Osteoblast (primary cell): ENCODE results near the gene TRIM42. TPM values are rescaled to one million over a fixed set of nuclear protein-coding genes. Genes with fewer than 3 reads are reported as not detected.

Source experiments
- DNase-seq: peaks from one replicate; pipeline ENCODE4 v3.0.0; 2011; ENCODE audit warnings: low spot score, mixed read lengths; ENCODE audit not compliant: insufficient read length; ENCODE audit errors: missing footprints
- H2AFZ ChIP-seq: 2 replicates; pipeline ENCODE4 v1.6.0; 2011; ENCODE audit warnings: mild to moderate bottlenecking, low read length
- H3K27ac ChIP-seq: 2 replicates; pipeline ENCODE4 v1.5.1; 2011; ENCODE audit warnings: mild to moderate bottlenecking, low read depth, low read length, moderate library complexity
- H3K27me3 ChIP-seq: 2 replicates; pipeline ENCODE4 v1.6.0; 2012; ENCODE audit warnings: mild to moderate bottlenecking, control low read depth, inconsistent platforms, low read length, moderate library complexity; ENCODE audit not compliant: insufficient read depth
- H3K36me3 ChIP-seq: 2 replicates; pipeline ENCODE4 v1.5.1; 2011; ENCODE audit warnings: mild to moderate bottlenecking, low read length, control low read depth, moderate library complexity; ENCODE audit not compliant: insufficient read depth
- H3K4me1 ChIP-seq: 2 replicates; pipeline ENCODE4 v1.5.1; 2011; ENCODE audit warnings: mild to moderate bottlenecking, low read length, control low read depth, moderate library complexity; ENCODE audit not compliant: insufficient read depth
- H3K4me2 ChIP-seq: 2 replicates; pipeline ENCODE4 v1.6.0; 2011; ENCODE audit warnings: mild to moderate bottlenecking, low read length; ENCODE audit not compliant: insufficient read depth
- H3K4me3 ChIP-seq: fragments of 200-600 bp; sonication (generic); 3 replicates; pipeline ENCODE4 v1.5.1; 2012; ENCODE audit warnings: mild to moderate bottlenecking, low read length, inconsistent platforms; ENCODE audit not compliant: insufficient read depth
- H3K79me2 ChIP-seq: 2 replicates; pipeline ENCODE4 v1.6.0; 2012; ENCODE audit warnings: mild to moderate bottlenecking, low read length, control low read depth, inconsistent platforms; ENCODE audit not compliant: insufficient read depth
- H3K9me3 ChIP-seq: 2 replicates; pipeline ENCODE4 v1.5.1; 2011; ENCODE audit warnings: low read depth, low read length, control low read depth
- H4K20me1 ChIP-seq: 2 replicates; pipeline ENCODE4 v1.6.0; 2012; ENCODE audit warnings: mild to moderate bottlenecking, low read length, control low read depth; ENCODE audit not compliant: insufficient read depth
- CTCF ChIP-seq: IDR thresholded peaks from 2 replicates; pipeline ENCODE4 v1.5.1; 2011; ENCODE audit warnings: mild to moderate bottlenecking, low read depth, low read length, moderate library complexity; ENCODE audit errors: extremely low read depth
- total RNA-seq: library from RNA; depleted of rRNA; stranded (reverse); fragments of >200 nt; gene quantifications from 2 replicates; pipeline ENCODE4 v1.2.3, GENCODE V29; 2012

Gene TRIM42
- total RNA-seq, 1 donor = not detected

- Histone ChIP-seq H3K27ac (no peak overlapping the region), H3K79me2 (no peaks in the 10 kb centered on the region), H3K27me3 (no peaks in the 10 kb centered on the region), H3K9me3 (no peaks in the 10 kb centered on the region), H3K4me3 (no peak overlapping the region), H3K36me3 (no peaks in the 10 kb centered on the region), H3K4me1 (no peaks in the 10 kb centered on the region), H2AFZ (no peak overlapping the region), H3K4me2 (no peak overlapping the region), H4K20me1 (no peaks in the 10 kb centered on the region)
- no peak for DNase-seq
- no peak for TF ChIP-seq CTCF
These were observed 70.3 kb downstream of the TRIM42 start for GRCh38 chr3:140748171-140748570.

GRCh38 chr3:140748903-140749302 lies 71.0 kb downstream of the TRIM42 start:
- Histone ChIP-seq H3K4me1 (no peaks in the 10 kb centered on the region), H3K27me3 (no peaks in the 10 kb centered on the region), H3K4me3 (no peak overlapping the region), H2AFZ (no peak overlapping the region), H3K9me3 (no peaks in the 10 kb centered on the region), H3K36me3 (no peaks in the 10 kb centered on the region), H4K20me1 (no peaks in the 10 kb centered on the region), H3K4me2 (no peak overlapping the region), H3K79me2 (no peaks in the 10 kb centered on the region), H3K27ac (no peak overlapping the region)
- no peak for DNase-seq
- no peak for TF ChIP-seq CTCF
